Hepatocyte (in vitro differentiated cells): ENCODE results near the gene DOK6. TPM values are rescaled to one million over a fixed set of nuclear protein-coding genes. Genes with fewer than 3 reads are reported as not detected.

Source experiments
- DNase-seq: peaks from one replicate; pipeline ENCODE4 v3.0.0-alpha.2; 2016; ENCODE audit warnings: low spot score
- H2AFZ ChIP-seq: fragments of 200-600 bp; sonication (generic); 2 replicates; pipeline ENCODE4 v1.6.0; 2016; ENCODE audit warnings: antibody characterized with exemption, mild to moderate bottlenecking
- H3K27ac ChIP-seq: fragments of 200-600 bp; sonication (generic); 2 replicates; pipeline ENCODE4 v1.5.1; 2016; ENCODE audit warnings: mild to moderate bottlenecking
- H3K27me3 ChIP-seq: fragments of 200-600 bp; sonication (generic); 2 replicates; pipeline ENCODE4 v1.6.1; 2016
- H3K36me3 ChIP-seq: fragments of 200-600 bp; sonication (generic); replicated peaks from 2 replicates; pipeline ENCODE4 v1.5.1; 2016; ENCODE audit warnings: low read depth; ENCODE audit not compliant: insufficient read depth
- H3K4me1 ChIP-seq: fragments of 200-600 bp; sonication (generic); 2 replicates; pipeline ENCODE4 v1.5.1; 2016; ENCODE audit warnings: mild to moderate bottlenecking, moderate library complexity; ENCODE audit not compliant: insufficient read depth
- H3K4me2 ChIP-seq: fragments of 200-600 bp; sonication (generic); 2 replicates; pipeline ENCODE4 v1.6.0; 2016
- H3K4me3 ChIP-seq: fragments of 200-600 bp; sonication (generic); 2 replicates; pipeline ENCODE4 v1.5.1; 2016; ENCODE audit warnings: mild to moderate bottlenecking
- H3K79me2 ChIP-seq: fragments of 200-600 bp; sonication (generic); 2 replicates; pipeline ENCODE4 v1.6.0; 2017; ENCODE audit warnings: mild to moderate bottlenecking
- H3K9me2 ChIP-seq: fragments of 200-600 bp; sonication (generic); replicated peaks from 2 replicates; pipeline ENCODE4 v1.6.0; 2017; ENCODE audit warnings: mild to moderate bottlenecking; ENCODE audit not compliant: insufficient read depth
- H3K9me3 ChIP-seq: fragments of 200-600 bp; sonication (generic); 2 replicates; pipeline ENCODE4 v1.5.1; 2016; ENCODE audit warnings: low read depth, mild to moderate bottlenecking
- H4K20me1 ChIP-seq: fragments of 200-600 bp; sonication (generic); 2 replicates; pipeline ENCODE4 v1.6.0; 2016; ENCODE audit warnings: mild to moderate bottlenecking; ENCODE audit not compliant: insufficient read depth, poor library complexity, severe bottlenecking
- EZH2 ChIP-seq: fragments of 200-600 bp; sonication (generic); IDR thresholded peaks from 2 replicates; pipeline ENCODE4 v1.6.1; 2016; ENCODE audit warnings: antibody characterized with exemption, mild to moderate bottlenecking, borderline replicate concordance
- EZH2phosphoT487 ChIP-seq: fragments of 200-600 bp; sonication (generic); IDR thresholded peaks from one replicate; pipeline ENCODE4 v1.6.1; 2018; ENCODE audit warnings: antibody characterized with exemption, mild to moderate bottlenecking, low read depth, moderate library complexity; ENCODE audit not compliant: unreplicated experiment, severe bottlenecking
- WGBS: methylation state at CpG from one replicate; pipeline ENCODE4 v1.1.6; 2016; ENCODE audit warnings: low lambda C conversion rate; ENCODE audit errors: missing lambda C conversion rate; 5-methylcytosine and 5-hydroxymethylcytosine counted together
- polyA plus RNA-seq: library from polyadenylated mRNA; unstranded; fragments of >200 nt; fragmentation: Nextera tagmentation; extraction: Ambion mirVana; gene quantifications from 2 replicates; pipeline ENCODE4 v1.2.1, GENCODE V29; 2016
- total RNA-seq: library from RNA; depleted of rRNA; stranded (reverse); fragments of >200 nt; gene quantifications from 2 replicates; pipeline ENCODE4 v1.2.3, GENCODE V29; 2014
- TF ChIP-seq, protein P1 (sequence below): fragments of 200-600 bp; sonication (generic); IDR thresholded peaks from 2 replicates; pipeline ENCODE4 v1.5.1; 2016; ENCODE audit warnings: antibody characterized with exemption, mild to moderate bottlenecking; ENCODE audit not compliant: poor library complexity

The DOK6 gene
- total and polyA plus RNA-seq, 2 experiments from 2014 or later = 2.6 to 4.0 TPM

DNA sequence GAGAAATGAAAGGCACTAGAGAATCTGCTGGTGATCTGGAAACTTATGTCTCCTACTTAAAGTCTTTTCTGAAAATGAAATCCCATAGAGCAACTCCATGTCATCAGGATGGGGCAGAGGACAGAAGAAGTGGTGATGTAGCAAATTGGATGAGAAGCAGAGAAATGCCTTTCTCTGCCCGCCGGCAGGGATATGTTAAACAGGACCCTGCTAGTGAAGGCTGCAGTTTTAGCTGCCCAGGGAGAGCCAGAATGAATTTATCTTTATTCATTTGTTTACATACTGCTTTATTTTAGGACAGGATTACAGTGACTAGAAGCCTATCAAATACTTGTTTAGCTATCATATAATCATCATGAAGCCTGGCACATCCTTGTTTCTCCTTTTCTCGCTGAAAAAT, 247.0 kb downstream of the DOK6 start:
- TF ChIP-seq EZH2phosphoT487 (no peak), EZH2 (no peak)
- TF ChIP-seq, protein P1, sequence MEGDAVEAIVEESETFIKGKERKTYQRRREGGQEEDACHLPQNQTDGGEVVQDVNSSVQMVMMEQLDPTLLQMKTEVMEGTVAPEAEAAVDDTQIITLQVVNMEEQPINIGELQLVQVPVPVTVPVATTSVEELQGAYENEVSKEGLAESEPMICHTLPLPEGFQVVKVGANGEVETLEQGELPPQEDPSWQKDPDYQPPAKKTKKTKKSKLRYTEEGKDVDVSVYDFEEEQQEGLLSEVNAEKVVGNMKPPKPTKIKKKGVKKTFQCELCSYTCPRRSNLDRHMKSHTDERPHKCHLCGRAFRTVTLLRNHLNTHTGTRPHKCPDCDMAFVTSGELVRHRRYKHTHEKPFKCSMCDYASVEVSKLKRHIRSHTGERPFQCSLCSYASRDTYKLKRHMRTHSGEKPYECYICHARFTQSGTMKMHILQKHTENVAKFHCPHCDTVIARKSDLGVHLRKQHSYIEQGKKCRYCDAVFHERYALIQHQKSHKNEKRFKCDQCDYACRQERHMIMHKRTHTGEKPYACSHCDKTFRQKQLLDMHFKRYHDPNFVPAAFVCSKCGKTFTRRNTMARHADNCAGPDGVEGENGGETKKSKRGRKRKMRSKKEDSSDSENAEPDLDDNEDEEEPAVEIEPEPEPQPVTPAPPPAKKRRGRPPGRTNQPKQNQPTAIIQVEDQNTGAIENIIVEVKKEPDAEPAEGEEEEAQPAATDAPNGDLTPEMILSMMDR = no peak
- WGBS = 90% methylated on average over 3 of the region's 3 CpGs
- H4K20me1 ChIP-seq = no peaks in the 10 kb centered on the region
- H3K4me3 ChIP-seq = no peak overlapping the region
- DNase-seq = no peak
- H3K79me2 ChIP-seq = no peaks in the 10 kb centered on the region
- no peaks in the 10 kb centered on the region for H3K36me3 ChIP-seq
- no peaks in the 10 kb centered on the region for H3K27me3 ChIP-seq
- H2AFZ ChIP-seq = no peak overlapping the region
- no peak overlapping the region for H3K4me2 ChIP-seq
- H3K27ac ChIP-seq = no peak overlapping the region
- H3K9me3 ChIP-seq = no peaks in the 10 kb centered on the region
- H3K4me1 ChIP-seq = no peaks in the 10 kb centered on the region
- no peaks in the 10 kb centered on the region for H3K9me2 ChIP-seq

DNA sequence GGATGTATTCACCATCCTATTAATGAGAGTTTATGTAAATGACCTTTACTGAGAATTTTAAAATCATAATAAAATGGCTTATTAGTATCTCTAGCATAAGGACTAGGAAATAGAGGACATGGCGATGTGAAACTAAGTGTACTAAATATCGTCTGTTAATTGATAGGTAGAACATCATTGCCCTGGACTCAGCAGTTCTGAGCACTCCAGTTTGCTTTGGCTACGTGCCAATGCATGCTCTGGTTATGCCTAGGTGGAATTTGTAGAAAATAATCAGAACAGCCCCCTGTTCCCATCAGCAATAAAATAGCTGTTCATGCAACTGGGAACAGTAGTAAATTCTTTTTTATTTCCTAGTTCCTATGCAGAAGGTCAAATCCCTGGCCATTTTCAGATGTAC, 247.8 kb downstream of the DOK6 start:
- 86% methylated on average over 3 of the region's 3 CpGs for WGBS
- H3K9me3 ChIP-seq = no peaks in the 10 kb centered on the region
- no peak overlapping the region for H3K27ac ChIP-seq
- TF ChIP-seq EZH2 (no peak), EZH2phosphoT487 (no peak)
- TF ChIP-seq, protein P1 = no peak
- H3K79me2 ChIP-seq = no peaks in the 10 kb centered on the region
- H3K36me3 ChIP-seq = no peaks in the 10 kb centered on the region
- H2AFZ ChIP-seq = no peak overlapping the region
- no peak overlapping the region for H3K4me2 ChIP-seq
- H4K20me1 ChIP-seq = no peaks in the 10 kb centered on the region
- DNase-seq = no peak
- no peaks in the 10 kb centered on the region for H3K27me3 ChIP-seq
- no peaks in the 10 kb centered on the region for H3K9me2 ChIP-seq
- no peaks in the 10 kb centered on the region for H3K4me1 ChIP-seq
- no peak overlapping the region for H3K4me3 ChIP-seq

DNA sequence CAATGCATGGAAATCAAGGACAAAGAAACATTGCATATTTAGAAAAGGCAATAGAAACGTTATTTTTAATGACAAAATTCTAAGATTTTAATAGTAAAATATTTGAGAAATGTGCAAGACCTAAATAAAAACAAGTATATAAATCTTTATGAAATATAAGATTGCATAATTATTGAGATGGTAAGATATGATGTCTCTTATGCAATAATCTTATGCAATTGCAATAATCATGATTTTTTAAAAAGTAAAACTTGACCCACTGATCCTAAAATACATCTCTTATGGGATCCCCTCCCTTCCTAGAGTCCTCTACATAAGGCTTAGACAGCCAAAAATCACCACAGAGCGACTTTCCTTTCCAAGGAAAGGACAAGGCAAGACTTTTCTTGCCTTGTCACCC, 249.0 kb downstream of the DOK6 start:
- TF ChIP-seq EZH2phosphoT487 (no peak), EZH2 (no peak)
- TF ChIP-seq, protein P1 = no peak
- H3K79me2 ChIP-seq = no peaks in the 10 kb centered on the region
- H2AFZ ChIP-seq = no peak overlapping the region
- H4K20me1 ChIP-seq = no peaks in the 10 kb centered on the region
- no peaks in the 10 kb centered on the region for H3K4me1 ChIP-seq
- no peak overlapping the region for H3K4me2 ChIP-seq
- H3K9me2 ChIP-seq = no peaks in the 10 kb centered on the region
- no peak for DNase-seq
- H3K9me3 ChIP-seq = no peaks in the 10 kb centered on the region
- H3K27me3 ChIP-seq = no peaks in the 10 kb centered on the region
- no peaks in the 10 kb centered on the region for H3K36me3 ChIP-seq
- WGBS = 81% methylated on average over 2 of the region's 2 CpGs
- H3K27ac ChIP-seq = no peak overlapping the region
- H3K4me3 ChIP-seq = no peak overlapping the region

GRCh38 chr18:69651243-69651642, 250.6 kb downstream of the DOK6 start:
- Histone ChIP-seq H3K27me3 (no peaks in the 10 kb centered on the region), H3K4me2 (no peak overlapping the region), H3K36me3 (no peaks in the 10 kb centered on the region), H3K79me2 (no peaks in the 10 kb centered on the region), H3K27ac (no peak overlapping the region), H2AFZ (no peak overlapping the region), H4K20me1 (no peaks in the 10 kb centered on the region), H3K9me3 (no peaks in the 10 kb centered on the region), H3K4me1 (no peaks in the 10 kb centered on the region), H3K4me3 (no peak overlapping the region), H3K9me2 (no peaks in the 10 kb centered on the region)
- WGBS = 97% methylated on average over 5 of the region's 5 CpGs
- TF ChIP-seq EZH2 (no peak), EZH2phosphoT487 (no peak)
- TF ChIP-seq, protein P1 = no peak
- no peak for DNase-seq
